Loucy (cell line): Measurements from ENCODE around the gene IRF1.

Experiments used
- H2AFZ ChIP-seq: fragments of 200-600 bp; sonication (generic); 2 replicates; pipeline ENCODE4 v1.6.0; 2016; ENCODE audit warnings: antibody characterized with exemption, mild to moderate bottlenecking, low read length, moderate library complexity
- H3F3A ChIP-seq: fragments of 200-600 bp; 2 replicates; pipeline ENCODE4 v1.6.0; 2016; ENCODE audit warnings: antibody characterized with exemption, low read depth, mild to moderate bottlenecking
- H3K27me3 ChIP-seq: fragments of 200-600 bp; sonication (generic); 2 replicates; pipeline ENCODE4 v1.6.1; 2014; ENCODE audit warnings: low read length, mild to moderate bottlenecking; ENCODE audit not compliant: insufficient read depth, poor library complexity, severe bottlenecking
- H3K36me3 ChIP-seq: fragments of 200-600 bp; sonication (generic); 2 replicates; pipeline ENCODE4 v1.6.1; 2016; ENCODE audit warnings: low read length; ENCODE audit not compliant: insufficient read depth
- H3K4me1 ChIP-seq: fragments of 200-600 bp; sonication (generic); 2 replicates; pipeline ENCODE4 v1.5.1; 2014; ENCODE audit warnings: low read length, mild to moderate bottlenecking; ENCODE audit not compliant: insufficient read depth, poor library complexity, severe bottlenecking
- H3K4me2 ChIP-seq: fragments of 200-600 bp; sonication (generic); 2 replicates; pipeline ENCODE4 v1.6.0; 2014; ENCODE audit warnings: antibody characterized with exemption, low read length, low read depth, mild to moderate bottlenecking; ENCODE audit not compliant: poor library complexity, severe bottlenecking
- H3K4me3 ChIP-seq: fragments of 200-600 bp; sonication (generic); 2 replicates; pipeline ENCODE4 v1.5.1; 2014; ENCODE audit warnings: low read length, mild to moderate bottlenecking, mixed read lengths; ENCODE audit not compliant: poor library complexity, severe bottlenecking
- H3K79me2 ChIP-seq: fragments of 200-600 bp; sonication (generic); 2 replicates; pipeline ENCODE4 v1.6.1; 2014; ENCODE audit warnings: low read length; ENCODE audit not compliant: insufficient read depth
- H3K9ac ChIP-seq: fragments of 200-600 bp; sonication (generic); 2 replicates; pipeline ENCODE4 v1.6.0; 2014; ENCODE audit warnings: mild to moderate bottlenecking, low read depth, low read length, moderate library complexity; ENCODE audit not compliant: poor library complexity, severe bottlenecking
- H3K9me2 ChIP-seq: fragments of 200-600 bp; sonication (generic); replicated peaks from 2 replicates; pipeline ENCODE4 v1.6.1; 2016; ENCODE audit warnings: low read depth, low read length, mixed read lengths
- H3K9me3 ChIP-seq: fragments of 200-600 bp; sonication (generic); 2 replicates; pipeline ENCODE4 v1.6.1; 2014; ENCODE audit warnings: mild to moderate bottlenecking, antibody characterized with exemption, low read length, low read depth; ENCODE audit not compliant: insufficient read depth
- H4K20me1 ChIP-seq: fragments of 200-600 bp; sonication (generic); 2 replicates; pipeline ENCODE4 v1.6.0; 2014; ENCODE audit warnings: antibody characterized with exemption, low read length, mild to moderate bottlenecking; ENCODE audit not compliant: insufficient read depth, poor library complexity, severe bottlenecking
- CTCF ChIP-seq: fragments of 200-600 bp; sonication (generic); conservative IDR thresholded peaks from 2 replicates; pipeline ENCODE4 v1.5.1; 2014; ENCODE audit warnings: mild to moderate bottlenecking, antibody characterized with exemption, low read length
- EZH2phosphoT487 ChIP-seq: fragments of 200-600 bp; IDR thresholded peaks from 2 replicates; pipeline ENCODE4 v1.6.1; 2018; ENCODE audit warnings: antibody characterized with exemption, mild to moderate bottlenecking, moderate library complexity, borderline replicate concordance

The IRF1 gene

GRCh38 chr5:132491368-132492364 lies 1.1 kb upstream of the IRF1 start:
- peaks cover 66% of the 10 kb centered on the region for H3K79me2 ChIP-seq

GRCh38 chr5:132489871-132490483 lies 596 bp downstream of the IRF1 start:
- Histone ChIP-seq H3K9me3 (no peaks in the 10 kb centered on the region), H3K4me2 (peak overlapping the region; percentile 98), H3K4me1 (peaks cover 43% of the 10 kb centered on the region), H3K36me3 (peaks cover 38% of the 10 kb centered on the region; the same call in 1 of the 2 replicates), H3F3A (no peaks in the 10 kb centered on the region), H3K79me2 (peaks cover 78% of the 10 kb centered on the region), H3K9me2 (no peaks in the 10 kb centered on the region), H3K9ac (peak overlapping the region; percentile 85), H4K20me1 (peaks cover 50% of the 10 kb centered on the region), H3K27me3 (no peaks in the 10 kb centered on the region), H3K4me3 (peak overlapping the region; percentile 96), H2AFZ (no peak overlapping the region)
- TF ChIP-seq CTCF (no peak), EZH2phosphoT487 (no peak)

More at GRCh38 chr5:132491368-132492364, 1.1 kb upstream of the IRF1 start:
- H3K4me1 ChIP-seq, result peaks cover 39% of the 10 kb centered on the region
- peak overlapping the region; percentile 86 for H3K4me2 ChIP-seq
- H3K27me3 ChIP-seq, result no peaks in the 10 kb centered on the region
- H4K20me1 ChIP-seq, result peaks cover 34% of the 10 kb centered on the region
- H3K4me3 ChIP-seq, result peak overlapping the region; percentile 96
- H3K9me3 ChIP-seq, result no peaks in the 10 kb centered on the region
- H3K36me3 ChIP-seq, result peaks cover 21% of the 10 kb centered on the region; the same call in 1 of the 2 replicates
- H3K9ac ChIP-seq, result peak overlapping the region; percentile 85
- TF ChIP-seq CTCF (no peak), EZH2phosphoT487 (no peak)
- no peak overlapping the region for H2AFZ ChIP-seq
- no peaks in the 10 kb centered on the region for H3K9me2 ChIP-seq
- no peaks in the 10 kb centered on the region for H3F3A ChIP-seq

DNA sequence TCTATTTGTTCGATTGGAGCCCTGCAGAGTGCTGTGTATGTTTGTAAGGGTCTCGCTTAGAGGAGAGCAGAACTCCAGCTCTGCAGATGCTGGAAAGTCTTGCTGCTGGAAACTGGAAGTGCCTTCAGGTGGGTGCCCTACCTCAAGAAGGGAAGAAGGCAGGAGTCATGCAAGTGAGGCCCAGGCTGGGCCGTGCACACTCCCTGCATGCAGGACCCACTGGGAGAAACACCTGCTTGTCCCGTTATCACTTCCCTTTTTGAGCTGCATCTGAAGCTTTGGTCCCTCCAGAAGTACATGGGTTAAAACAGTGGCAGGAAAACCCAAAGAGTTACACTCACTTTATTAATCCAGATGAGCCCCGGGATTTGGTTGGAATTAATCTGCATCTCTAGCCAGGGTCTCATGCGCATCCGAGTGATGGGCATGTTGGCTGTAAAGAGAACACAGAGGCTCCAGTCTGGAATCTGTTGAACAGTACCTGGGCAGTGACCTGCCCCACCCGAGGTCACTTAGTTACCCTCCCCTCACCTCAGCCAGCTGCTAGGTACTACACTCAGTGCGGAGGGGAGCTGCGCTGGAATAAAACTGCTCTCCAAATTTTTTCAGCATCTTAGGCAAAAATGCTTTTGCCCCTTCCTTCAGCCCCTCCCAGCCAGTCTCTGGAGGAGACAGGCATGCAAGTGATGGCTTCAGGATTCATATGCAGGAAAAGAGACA lies 1.4 kb downstream of the IRF1 start:
- Histone ChIP-seq H3K9me2 (no peaks in the 10 kb centered on the region), H4K20me1 (peaks cover 56% of the 10 kb centered on the region), H3K27me3 (no peaks in the 10 kb centered on the region), H3K9me3 (no peaks in the 10 kb centered on the region), H3F3A (no peaks in the 10 kb centered on the region), H3K9ac (peak overlapping the region; percentile 85), H2AFZ (no peak overlapping the region), H3K4me2 (peak overlapping the region; percentile 98), H3K4me3 (peak overlapping the region; percentile 96), H3K79me2 (peaks cover 79% of the 10 kb centered on the region), H3K36me3 (peaks cover 45% of the 10 kb centered on the region; the same call in 1 of the 2 replicates), H3K4me1 (peaks cover 36% of the 10 kb centered on the region)
- TF ChIP-seq EZH2phosphoT487, result no peak
- TF ChIP-seq CTCF, result no peak
